Embryonic facial prominence (tissue), 1 donor: ENCODE results near the gene KIF5A.

Experiments
- DNase-seq: peaks from one replicate; pipeline ENCODE4 v3.0.0-alpha.2; 2016; ENCODE audit errors: extremely low spot score

KIF5A gene

GRCh38 chr12:57632073-57632957 lies 82.5 kb downstream of the KIF5A start:
- no peak for DNase-seq

- DNase-seq, result no peak
Measured at GRCh38 chr12:57632958-57633840, 83.4 kb downstream of the KIF5A start, which contains the start of gene B4GALNT1. Gene B4GALNT1 (minus strand): TSS chr12:57633201. CDS start chr12:57632132, 1,069 bp downstream.
